Measurements from ENCODE around the gene IRS2.

Gene IRS2

DNA sequence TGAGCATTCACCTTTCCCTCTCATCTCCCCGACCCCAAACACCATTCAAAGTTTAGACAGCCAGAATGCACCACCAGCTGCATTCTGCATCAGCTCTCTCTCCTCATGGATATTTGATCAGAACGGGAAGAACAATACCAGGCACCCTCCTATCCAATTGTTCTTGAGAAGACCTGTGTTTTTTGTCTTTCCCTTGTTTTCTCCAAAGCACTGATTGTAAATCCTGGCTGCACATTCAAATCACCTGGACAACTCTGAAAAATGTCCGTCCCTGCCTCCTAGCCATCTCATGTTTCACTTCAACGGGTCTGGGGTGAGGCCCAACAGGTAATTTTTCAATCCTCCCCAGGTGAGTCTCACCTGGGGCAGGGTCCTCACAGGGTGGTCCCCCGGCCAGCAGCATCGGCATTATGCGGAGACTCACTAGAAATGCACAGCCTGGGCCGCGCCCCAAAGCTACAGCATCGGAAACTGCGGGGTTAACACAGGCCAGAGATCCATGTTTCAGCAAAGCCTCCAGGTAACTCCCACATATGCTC, 5.5 kb downstream of the IRS2 start:
- DNase-seq = no peak

DNA sequence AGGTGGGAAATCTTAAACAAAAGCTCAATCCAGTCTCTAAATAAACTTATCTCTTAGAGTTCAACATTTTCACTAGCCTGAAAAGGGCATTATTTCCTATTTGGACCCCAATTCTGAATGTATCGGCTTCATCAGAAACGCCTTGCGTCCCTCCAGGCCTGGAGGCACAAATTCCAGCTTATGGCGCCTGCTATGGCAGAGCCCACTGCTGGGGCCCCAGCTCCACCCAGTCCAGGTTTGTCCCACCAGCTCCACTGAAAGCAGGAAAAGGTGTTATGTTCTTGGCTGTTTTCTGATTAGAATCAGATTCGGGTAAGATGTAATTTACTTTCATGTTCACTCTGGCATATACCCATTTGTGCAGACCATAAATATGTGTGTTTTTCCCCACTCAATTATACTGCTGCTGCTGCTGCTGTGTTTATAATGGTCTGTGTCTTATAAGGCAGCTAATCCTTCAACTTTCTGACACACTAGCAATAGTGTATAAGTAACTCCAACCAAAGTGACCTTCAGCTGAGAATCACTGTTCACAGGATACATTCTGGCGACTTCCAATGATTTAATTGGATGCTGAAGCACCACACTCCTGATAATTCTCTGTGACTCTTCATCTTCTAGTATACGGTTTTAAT, 6.4 kb downstream of the IRS2 start:
- no peak for DNase-seq

DNA sequence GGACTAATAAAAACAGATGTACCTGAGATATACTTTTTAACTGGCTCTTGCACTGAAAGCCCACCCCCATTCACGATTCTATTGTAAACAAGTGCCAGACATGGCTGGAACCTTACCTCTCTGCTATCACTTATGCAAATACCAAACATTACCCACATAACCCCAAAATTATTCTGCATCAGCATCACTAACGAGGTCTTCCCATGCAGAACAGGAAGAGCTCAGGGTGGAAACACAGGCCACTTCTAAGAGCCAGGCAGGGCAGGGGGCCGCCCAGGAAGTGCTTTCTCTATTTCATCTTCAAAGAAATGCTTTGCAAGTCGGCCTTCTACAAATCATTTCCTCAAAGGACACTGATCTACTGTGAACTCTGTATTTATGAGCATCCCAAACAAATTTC, 7.3 kb downstream of the IRS2 start:
- DNase-seq = peak; percentile 82

DNA sequence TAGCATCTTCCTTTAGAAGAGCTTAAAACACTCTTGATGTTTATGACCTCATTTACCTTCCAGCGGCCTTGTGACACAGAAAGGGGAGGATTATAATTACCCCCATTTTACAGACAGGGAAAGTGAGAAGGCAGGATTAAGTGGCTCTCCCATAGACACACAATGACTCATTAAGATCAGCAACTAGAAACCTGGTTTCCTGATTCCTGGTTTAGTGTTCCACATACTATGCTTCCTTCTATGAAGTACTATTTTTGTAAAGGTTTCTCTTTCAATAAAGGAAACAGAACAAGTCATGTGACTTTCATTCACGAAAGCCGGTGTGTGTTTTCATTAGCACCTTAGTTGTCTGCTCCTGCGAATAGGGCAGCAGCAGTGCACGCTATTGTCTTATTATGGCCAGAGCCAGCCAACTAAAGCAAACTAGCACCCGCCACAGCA, 8.3 kb downstream of the IRS2 start:
- no peak for DNase-seq

DNA sequence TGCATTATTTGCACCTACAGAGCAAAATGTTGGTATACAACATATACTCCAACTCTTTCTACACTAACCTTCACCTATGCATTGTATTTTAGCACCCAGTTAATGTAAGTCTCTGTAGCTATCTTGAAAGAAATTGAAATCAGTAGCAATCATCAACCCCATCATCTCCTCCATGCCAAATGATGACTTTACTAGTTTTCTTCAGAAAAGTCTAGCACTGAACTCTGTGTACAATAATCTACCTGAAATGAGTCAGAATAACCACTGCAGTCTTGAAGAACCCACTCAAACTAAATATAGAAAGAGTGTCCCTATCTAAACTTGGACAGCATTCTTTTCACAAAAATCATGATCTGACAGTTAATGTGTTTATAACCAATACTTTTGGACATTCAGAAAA, 9.8 kb downstream of the IRS2 start:
- DNase-seq = no peak

DNA sequence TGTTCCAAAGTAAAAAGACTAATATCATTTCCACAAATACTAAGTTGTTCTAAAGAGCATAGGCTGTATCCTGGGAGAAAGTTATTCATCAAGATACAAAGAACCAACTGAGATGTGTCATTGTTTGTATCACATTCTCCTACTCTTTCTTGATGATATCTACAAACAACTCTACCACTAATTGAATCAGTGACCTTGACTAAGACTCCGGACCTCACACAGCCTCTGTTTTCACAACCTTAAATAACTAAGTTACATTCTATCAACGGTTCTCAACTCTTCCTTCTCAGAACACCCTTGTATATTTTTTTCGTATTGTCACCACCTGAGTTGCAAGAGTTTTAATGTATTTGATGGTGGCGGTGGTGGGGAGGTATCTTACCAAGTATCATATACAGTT, 12.6 kb downstream of the IRS2 start:
- no peak for DNase-seq

DNA sequence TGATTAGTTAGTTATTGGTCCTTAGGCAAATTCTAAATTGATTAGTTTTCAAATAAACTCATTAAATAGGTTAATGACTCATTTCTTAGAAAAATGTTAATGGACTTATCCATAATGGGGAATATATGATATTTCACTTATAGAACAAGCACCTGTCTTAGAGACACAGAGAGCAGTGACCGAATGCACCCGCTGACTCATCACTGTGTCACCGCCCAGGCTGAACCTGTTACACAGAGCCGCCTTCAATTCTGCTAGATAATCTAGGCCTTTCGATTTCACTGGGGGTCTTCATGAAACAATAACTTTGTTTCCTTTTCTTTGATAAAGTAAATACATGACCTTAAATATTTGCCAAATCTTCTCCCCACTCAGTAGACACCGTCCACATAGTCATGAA, 13.1 kb downstream of the IRS2 start:
- no peak for DNase-seq

DNA sequence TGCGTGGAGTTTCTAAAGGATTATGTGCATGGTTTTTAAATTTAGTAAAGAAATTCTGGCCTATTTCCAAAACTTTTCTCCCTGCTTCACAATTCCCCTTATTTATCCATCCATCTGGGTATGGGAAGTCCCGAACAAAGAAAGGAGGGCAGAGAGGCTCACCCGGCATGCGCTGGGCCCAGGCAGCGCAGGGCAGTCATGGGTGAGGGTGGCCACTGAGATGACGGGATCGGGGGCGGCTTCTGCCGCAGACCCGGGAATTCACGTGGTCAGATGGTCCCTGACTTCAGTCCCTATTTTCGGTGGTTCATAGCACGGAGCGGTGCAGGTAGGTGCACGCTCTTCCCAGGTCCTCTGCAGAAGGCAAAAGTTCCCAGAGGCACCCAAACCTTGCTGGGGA, 14.5 kb downstream of the IRS2 start:
- DNase-seq = no peak

DNA sequence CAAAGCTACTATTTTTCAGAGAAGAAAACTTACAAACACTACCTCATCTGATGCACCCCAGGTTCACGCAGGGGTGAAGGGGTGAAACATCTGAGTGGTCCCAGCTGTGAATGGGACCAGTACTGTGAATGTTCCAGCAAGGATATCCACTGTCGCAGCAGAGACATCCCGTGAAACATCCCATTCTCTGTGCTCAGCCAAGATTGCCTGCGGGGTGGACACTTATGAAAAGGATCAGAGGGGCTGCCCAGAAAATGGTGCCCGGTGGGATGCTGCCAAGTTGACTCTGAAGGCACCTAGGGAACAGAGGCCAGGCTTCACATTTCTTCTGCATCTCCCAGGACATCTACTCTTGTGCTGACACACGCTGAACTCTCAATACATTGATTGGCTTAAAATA, 15.9 kb downstream of the IRS2 start:
- DNase-seq = no peak

DNA sequence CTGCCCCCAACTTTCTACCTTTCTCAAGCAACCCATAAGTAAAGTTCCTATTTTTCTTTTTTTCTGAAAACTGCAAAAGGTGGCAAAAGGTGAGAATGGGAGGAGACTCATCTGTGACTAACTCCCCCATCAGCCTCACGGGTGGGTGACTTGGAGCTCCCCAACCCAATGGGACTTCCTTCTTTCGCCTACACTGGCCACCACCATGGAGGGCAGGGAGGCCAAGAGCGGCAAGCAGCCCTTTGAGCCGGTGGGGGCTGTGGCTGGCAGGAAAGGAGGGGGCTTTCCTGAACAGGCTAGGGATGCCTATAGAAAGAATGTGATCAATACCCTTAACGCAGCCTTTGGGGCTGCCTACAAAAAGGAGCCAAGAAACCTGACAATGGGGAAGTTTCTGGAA, 16.5 kb downstream of the IRS2 start:
- DNase-seq = no peak

DNA sequence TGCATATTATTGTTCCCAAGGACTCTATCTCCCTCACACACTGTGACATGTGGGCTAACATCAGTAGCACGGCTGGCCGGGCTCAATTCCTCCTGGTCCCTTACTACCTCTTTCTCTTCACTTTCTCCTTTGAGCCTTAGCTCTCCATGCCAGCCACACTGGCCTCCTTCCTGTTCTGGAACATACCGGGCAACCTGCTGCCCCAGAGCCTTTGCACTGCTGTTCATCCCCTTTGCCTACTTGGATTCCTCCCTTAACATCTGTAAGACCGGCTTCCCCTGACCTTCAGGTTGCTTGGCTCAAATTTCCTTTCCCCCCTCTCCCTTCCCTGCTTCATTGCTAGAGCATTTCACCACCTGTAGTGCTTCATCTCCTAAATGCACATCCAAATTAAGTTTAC, 17.1 kb downstream of the IRS2 start:
- no peak for DNase-seq

DNA sequence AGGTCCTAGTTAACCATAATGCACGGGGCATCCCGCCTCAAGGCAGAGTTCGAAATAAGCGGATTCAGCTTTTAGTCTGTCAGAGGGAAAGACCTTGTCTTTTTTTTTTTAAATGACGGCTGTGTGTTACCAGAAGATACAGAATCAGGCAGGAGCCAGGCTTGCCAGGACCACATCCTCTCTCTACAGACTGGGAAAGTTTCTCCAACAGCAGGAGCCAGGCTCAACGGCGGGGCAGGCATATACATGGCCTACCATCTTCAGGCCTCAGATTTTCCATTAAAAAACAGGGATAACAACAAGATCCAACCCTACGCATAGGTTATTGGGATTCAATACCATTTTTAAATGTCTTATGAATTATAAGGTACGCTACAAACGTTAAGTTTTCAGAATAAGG, 17.8 kb downstream of the IRS2 start:
- no peak for DNase-seq

DNA sequence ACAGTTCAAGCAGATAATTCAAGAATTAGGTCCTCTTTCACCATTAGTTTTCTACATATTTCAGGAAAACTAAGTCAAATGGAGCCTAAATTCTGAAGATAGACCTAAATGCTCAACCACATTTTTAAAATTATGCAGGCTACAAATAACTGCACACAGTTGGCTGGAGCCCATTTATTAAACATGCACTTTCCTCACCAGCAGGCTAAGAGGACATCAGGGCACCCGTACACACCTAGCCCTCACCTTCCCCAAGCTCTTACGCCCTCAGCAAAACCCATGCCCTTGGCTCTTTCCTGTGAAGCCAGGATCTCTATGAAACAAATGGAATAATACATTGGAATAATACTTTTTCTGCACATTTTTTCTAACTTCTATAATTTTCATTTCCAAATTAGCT, 18.2 kb downstream of the IRS2 start:
- no peak for DNase-seq

DNA sequence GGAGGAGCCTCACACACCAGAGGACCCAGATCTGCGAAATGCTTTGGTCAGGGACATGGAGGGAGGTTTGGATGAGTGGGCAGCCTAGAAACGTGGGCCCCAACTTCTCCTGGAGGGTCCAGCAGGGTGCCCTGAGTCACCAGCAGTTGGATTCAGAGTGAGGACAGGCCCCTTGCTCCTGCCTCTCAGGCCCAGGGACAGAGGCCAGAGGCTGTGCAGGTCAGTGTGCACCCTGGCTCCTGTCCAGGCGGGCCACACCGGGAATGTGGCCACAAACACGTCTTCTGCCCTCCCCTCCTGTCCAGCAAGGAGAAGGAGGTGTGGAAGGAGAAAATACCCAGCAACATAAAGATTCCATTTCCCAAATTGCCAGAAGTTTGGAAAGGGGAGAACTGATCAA, 19.4 kb downstream of the IRS2 start:
- no peak for DNase-seq

DNA sequence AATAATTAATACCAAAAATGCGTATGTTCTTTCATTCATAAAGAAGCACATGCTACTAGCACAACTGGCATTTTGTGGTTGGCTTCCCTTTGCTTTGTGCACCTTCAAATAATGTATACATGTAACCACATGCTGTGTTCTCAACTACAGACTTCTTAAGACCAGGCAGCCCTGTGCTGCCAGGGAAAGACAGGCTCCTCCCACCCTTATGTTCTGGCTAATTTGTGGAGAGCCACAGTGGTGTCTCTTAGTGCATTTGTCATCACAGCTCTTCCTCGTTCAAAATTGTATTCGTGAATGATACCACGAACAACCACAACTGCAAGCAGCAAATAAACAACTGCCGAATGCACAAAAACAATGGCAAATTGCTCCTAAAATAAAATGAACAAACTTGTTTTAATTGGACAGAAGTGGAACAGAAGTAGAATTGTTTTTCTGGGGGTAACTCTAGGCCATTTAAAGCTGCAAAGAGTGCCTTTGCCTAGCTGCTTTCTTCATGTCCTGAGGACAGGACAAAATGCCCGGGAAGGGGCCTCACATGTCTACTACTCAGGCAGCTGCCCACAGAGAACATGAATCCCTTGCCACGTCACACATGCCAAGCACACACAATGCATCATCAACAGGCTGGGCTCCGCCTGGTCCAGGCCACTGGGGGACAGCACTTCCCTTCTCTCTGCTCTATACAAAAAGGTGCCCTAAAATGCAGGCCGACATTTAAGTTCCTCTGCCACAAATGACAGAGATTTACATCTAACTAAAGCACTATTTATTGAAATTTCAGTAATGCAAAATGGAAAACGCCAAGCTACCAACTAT, 21.7 kb downstream of the IRS2 start:
- peak; percentile 66 for DNase-seq

DNA sequence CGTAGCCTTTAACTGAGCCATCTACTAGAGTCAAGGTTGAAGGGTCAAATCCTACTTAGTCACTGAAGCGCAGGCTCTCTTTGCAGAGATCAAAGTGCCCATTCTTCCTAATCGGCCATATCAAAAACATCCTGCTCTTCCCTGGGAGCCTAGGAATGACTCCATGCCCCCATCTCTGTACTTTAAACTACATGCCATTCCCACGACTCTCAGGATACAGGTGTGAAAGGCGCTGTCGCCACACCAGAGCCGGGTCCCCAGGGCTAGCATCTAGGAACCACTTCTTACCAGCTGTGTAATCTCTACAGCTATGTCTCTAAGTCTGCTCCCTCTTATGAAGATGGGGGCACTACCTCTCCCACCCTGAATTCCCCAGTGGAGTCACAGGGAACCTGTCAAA, 22.3 kb downstream of the IRS2 start:
- no peak for DNase-seq

DNA sequence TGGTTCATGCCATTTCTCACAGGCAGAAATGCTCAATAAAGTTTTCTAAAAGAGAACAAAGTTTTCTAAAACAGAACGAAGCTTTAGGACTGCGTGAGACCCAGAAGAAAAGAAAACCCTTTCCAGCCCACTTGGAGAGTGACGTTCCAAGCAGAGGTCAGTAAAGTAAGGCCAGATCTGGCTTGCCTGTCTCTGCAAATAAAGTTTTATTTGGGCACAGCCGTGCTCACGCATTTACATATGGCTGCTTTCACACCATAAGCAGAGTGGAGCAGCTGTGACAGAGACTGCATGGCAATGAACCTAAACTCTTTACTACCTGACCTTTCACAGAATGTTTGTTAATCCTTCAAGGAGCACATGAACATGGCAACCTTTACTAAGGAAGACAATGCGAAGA, 23.6 kb downstream of the IRS2 start:
- no peak for DNase-seq

DNA sequence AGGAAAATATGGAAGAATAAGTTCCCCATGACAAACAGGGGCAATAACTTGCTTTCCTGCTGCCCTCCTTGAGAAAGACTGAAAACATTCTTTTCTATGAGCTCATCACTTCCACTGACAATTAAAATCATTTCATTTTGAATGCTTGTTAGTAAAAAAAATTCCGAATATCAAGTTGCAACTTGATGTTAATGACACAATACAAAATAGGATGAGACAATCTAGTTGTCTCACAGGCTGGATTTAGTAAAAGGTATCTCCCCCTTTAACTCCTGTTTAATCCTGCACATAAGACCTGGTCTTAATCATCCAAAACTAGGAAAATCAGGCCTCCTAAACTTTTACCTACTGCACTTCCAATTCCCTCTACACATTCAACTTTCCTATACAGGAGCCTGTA, 24.7 kb downstream of the IRS2 start:
- no peak for DNase-seq

DNA sequence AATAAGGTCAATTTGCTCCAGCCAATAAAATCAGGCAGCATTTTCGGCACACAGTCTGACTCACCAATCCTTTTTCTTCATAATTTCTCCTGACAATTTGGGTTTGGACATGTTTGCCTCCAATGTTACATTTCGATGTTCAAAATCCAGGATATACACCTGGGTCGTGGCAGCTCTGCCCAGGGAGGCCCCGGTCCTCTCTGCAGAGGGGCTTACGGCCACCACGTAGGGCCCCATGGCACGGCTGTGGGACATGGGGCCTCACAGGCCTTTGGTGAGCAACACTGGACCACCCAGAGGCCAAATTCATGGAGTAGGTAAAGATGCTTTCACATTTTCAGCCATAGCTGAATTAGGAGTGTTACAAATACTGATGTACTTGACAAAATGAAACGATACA, 25.4 kb downstream of the IRS2 start:
- no peak for DNase-seq

DNA sequence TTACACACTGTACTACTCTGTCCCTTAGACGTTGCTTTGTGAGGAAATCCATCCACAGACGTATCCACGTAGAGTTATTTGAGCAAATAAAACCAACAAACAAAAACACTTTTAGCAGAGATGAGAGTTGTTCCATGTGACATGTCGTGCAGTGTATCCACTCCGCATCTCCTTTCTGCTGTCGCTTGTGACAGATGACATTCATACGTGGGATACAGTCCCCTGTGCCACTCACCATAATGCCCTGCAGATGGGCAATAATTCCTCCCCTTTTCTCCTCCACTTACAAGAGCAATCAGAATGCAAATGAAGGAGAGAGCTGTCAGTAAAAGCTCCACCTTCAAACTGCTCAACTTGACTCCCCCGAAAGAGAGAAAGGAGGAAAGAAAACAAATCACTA, 26.0 kb downstream of the IRS2 start:
- no peak for DNase-seq

DNA sequence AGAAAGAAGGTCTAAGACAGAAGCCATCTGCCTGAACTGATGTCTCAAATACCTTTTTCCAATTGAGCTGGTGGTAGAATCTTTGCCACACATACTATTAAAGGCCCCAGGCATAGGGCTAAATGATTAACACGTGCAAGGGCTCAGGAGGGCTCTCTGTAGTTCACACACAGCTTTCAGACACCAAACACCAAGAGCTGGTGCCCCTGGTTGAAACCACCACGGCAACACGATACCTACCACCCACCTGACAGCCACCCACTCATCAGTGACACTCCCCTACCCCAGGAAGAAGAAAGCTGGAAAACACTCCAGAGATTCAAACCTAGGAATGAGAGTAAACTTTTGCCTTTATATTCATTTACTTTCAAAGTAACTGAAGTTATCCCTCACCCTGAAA, 26.8 kb downstream of the IRS2 start:
- no peak for DNase-seq

DNA sequence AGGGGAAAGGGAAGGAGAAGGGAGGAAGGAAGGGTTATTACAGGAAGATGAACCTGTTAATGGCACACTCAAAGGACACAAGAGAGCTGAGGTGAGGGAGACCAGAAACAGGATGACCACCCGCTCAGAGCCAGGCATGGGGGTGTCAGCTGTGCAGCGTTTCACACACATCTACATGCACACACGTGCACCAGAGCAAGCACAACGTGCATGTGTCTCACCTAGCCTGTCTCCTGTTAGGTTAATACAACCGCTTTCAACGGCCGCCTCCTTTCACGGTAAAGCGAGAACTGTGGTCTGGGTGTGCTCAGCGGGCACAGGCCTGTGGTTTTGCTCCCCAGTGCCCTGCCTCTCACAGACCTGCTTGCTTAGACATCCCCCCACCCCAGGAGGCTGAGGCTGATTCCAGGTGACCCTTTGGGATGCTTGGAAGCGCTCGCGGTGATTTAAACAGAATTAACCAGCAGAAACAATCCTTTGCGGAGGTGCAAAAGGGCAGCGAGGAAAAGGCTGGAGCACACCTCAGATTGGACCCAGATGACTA, 27.4 kb downstream of the IRS2 start:
- DNase-seq = no peak

DNA sequence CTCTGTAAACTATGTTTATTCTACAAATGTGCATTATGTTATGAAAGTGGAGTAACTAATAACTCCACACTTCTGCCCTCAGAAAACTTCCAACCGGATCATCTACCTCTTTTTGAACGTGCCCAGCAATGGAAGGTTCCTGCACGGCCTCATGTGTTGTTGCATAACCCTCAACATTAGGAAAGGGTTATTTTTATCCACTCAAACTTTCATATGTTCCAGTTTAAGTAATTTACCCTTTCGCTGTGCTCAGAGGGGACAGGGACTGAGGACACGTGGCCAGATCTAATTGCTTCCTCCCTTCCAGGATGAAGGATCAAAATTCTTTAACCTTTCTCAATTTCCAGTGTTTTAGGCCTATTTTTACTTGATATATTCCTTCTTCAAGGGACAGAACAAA, 29.6 kb downstream of the IRS2 start:
- no peak for DNase-seq

DNA sequence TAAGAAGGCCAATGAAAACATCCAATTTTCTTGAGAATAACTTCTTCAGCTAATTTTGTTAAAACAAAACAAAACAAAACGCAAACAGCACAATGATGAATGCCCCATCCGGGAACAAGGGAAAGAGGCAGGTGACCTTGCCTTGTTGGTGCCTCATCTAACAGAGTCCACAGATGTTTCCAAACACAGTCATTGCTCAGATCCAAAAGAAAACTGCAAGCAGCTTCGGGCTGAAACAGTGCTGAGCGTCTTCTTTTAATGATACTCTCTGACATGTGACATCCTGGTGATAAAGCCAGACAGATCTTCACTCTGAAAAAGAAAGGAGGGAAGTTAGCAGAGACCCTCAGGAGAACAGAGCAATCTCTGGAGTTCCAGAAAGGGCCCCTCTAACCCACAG, 30.4 kb downstream of the IRS2 start:
- no peak for DNase-seq

All from activated effector memory CD4-positive, alpha-beta T cell treated with anti-CD3 and anti-CD28 coated beads, Interleukin-2, amount 50 U/mL, for 16 hours (primary cell).